K562 (cell line): ENCODE data around the gene TARM1. TPM values are rescaled to one million over a fixed set of nuclear protein-coding genes. Genes with fewer than 3 reads are reported as not detected.

Experiments
- ATAC-seq: fragments of 200-7000 bp; cut with Tn5 transposase; 3 replicates; pipeline ENCODE4 v1.9.1; 2020; ENCODE audit warnings: moderate library complexity
- BruUV-seq: library from RNA; stranded (reverse); fragments of 400-500 nt; replicated peaks from 2 replicates; lab custom pipeline; 2021; lab: Mats Ljungman, UMichigan
- CTCF ChIA-PET: fragments of 300-600 bp; formaldehyde crosslinking; extraction: SDS; loops from one replicate; lab custom pipeline; 2021; ENCODE audit warnings: low intra/inter-chr PET ratio; lab: Yijun Ruan, JAX
- POLR2A ChIA-PET: fragments of 300-600, 350-650 bp; sonication (Branson Sonifier 250); formaldehyde crosslinking; extraction: SDS; loops from one replicate; lab custom pipeline; 2021; ENCODE audit warnings: antibody characterized with exemption, inconsistent platforms; lab: Yijun Ruan, JAX
- DNase-seq, 4 experiments: peaks; one replicate each; pipeline versions ENCODE4 v3.0.0 to v3.0.0-alpha.2; 2011 to 2018; ENCODE audit warnings: low spot score in 3 of 4, mixed read lengths in 3 of 4; ENCODE audit errors: extremely low read depth in 1 of 4
- FAIRE-seq: peaks from 2 replicates; lab custom pipeline; 2011; peaks lifted over from hg19 to GRCh38; lab: Jason Lieb, UNC
- H2AFZ ChIP-seq: 2 replicates; pipeline ENCODE4 v1.6.0; 2011; ENCODE audit warnings: low read depth, low read length, control low read depth, inconsistent platforms
- H3K27ac ChIP-seq: fragments of 200-600 bp; 3 replicates; pipeline ENCODE4 v1.8.0; 2011; ENCODE audit warnings: low read depth, mild to moderate bottlenecking, control low read depth, inconsistent platforms, low read length, moderate library complexity, mixed read lengths; ENCODE audit errors: extremely low read depth
- H3K27me3 ChIP-seq, 2 experiments: fragments of 300-600 bp in 1 of 2; 2 replicates in 1 of 2; 3 replicates in 1 of 2; pipeline versions ENCODE4 v1.6.0 to v1.8.0; 2011; ENCODE audit warnings: inconsistent platforms in 2 of 2, low read length in 2 of 2, mild to moderate bottlenecking in 1 of 2, mixed read lengths in 1 of 2, moderate library complexity in 1 of 2; ENCODE audit not compliant: control insufficient read depth in 2 of 2, insufficient read depth in 2 of 2
- H3K36me3 ChIP-seq: fragments of 300-600 bp; 3 replicates; pipeline ENCODE4 v1.8.0; 2011; ENCODE audit warnings: mild to moderate bottlenecking, low read length, inconsistent platforms; ENCODE audit not compliant: control insufficient read depth, insufficient read depth
- H3K4me1 ChIP-seq, 2 experiments: fragments of 200-600 bp in 1 of 2; replicated peaks in 1 of 2; 2 replicates in 1 of 2; 3 replicates in 1 of 2; pipeline versions ENCODE4 v1.5.1 to v1.8.0; 2011; ENCODE audit warnings: inconsistent platforms in 2 of 2, low read length in 2 of 2, mild to moderate bottlenecking in 1 of 2, mixed read lengths in 1 of 2, moderate library complexity in 1 of 2; ENCODE audit not compliant: control insufficient read depth in 2 of 2, insufficient read depth in 2 of 2
- H3K4me2 ChIP-seq: 2 replicates; pipeline ENCODE4 v1.6.1; 2011; ENCODE audit warnings: low read length, control low read depth, inconsistent platforms, mixed read lengths; ENCODE audit not compliant: insufficient read depth
- H3K4me3 ChIP-seq: fragments of 200-600 bp; sonication (generic), shearing (Covaris generic); 2 replicates; pipeline ENCODE4 v1.5.1; 2016; ENCODE audit warnings: control low read depth, inconsistent platforms
- H3K79me2 ChIP-seq: fragments of 200-600 bp; 3 replicates; pipeline ENCODE4 v1.8.0; 2011; ENCODE audit warnings: low read length, inconsistent platforms; ENCODE audit not compliant: control insufficient read depth, insufficient read depth
- H3K9ac ChIP-seq, 2 experiments: 2 replicates each; pipeline versions ENCODE4 v1.6.0 to v1.6.1; 2011; ENCODE audit warnings: low read depth in 2 of 2, low read length in 2 of 2, control low read depth in 1 of 2, inconsistent platforms in 1 of 2, mild to moderate bottlenecking in 1 of 2, mixed read lengths in 1 of 2; ENCODE audit not compliant: insufficient read depth in 1 of 2
- H3K9me1 ChIP-seq: one replicate; pipeline ENCODE4 v1.6.0; 2011; ENCODE audit warnings: inconsistent platforms, mild to moderate bottlenecking, low read length, moderate library complexity; ENCODE audit not compliant: control insufficient read depth, insufficient read depth
- H3K9me3 ChIP-seq: replicated peaks from 2 replicates; pipeline ENCODE4 v1.5.1; 2011; ENCODE audit warnings: low read depth, low read length, inconsistent platforms; ENCODE audit not compliant: control insufficient read depth, insufficient read depth
- H4K20me1 ChIP-seq: replicated peaks from 2 replicates; pipeline ENCODE4 v1.6.1; 2011; ENCODE audit warnings: low read length, inconsistent platforms, mixed read lengths; ENCODE audit not compliant: control insufficient read depth, insufficient read depth
- CC2D1A ChIP-seq: fragments of 450-650 bp; IDR thresholded peaks from 2 replicates; pipeline ENCODE4 v1.6.1; 2017; ENCODE audit warnings: mild to moderate bottlenecking
- ELF4 ChIP-seq: fragments of 450-650 bp; formaldehyde crosslinking; IDR thresholded peaks from 2 replicates; pipeline ENCODE4 v1.4.0; 2022; ENCODE audit warnings: missing genetic modification characterization
- FOS ChIP-seq: IDR thresholded peaks from 3 replicates; pipeline ENCODE4 v1.6.1; 2011; ENCODE audit not compliant: insufficient read length; ENCODE audit errors: extremely low read depth
- MCM2 ChIP-seq: fragments of 450-650 bp; IDR thresholded peaks from 2 replicates; pipeline ENCODE4 v1.6.1; 2017; ENCODE audit warnings: low read depth, mild to moderate bottlenecking
- MED1 ChIP-seq: sonication (generic); formaldehyde crosslinking; IDR thresholded peaks from 2 replicates; pipeline ENCODE4 v1.8.1; 2023; ENCODE audit warnings: missing genetic modification reagents, borderline replicate concordance
- RBM25 ChIP-seq: fragments of 200-400 bp; formaldehyde crosslinking; IDR thresholded peaks from 2 replicates; pipeline ENCODE4 v1.6.1; 2018; ENCODE audit warnings: low read length, low read depth, moderate library complexity; ENCODE audit not compliant: severe bottlenecking
- SIRT6 ChIP-seq: IDR thresholded peaks from one replicate; pipeline ENCODE4 v1.6.1; 2012; ENCODE audit warnings: low read depth, mild to moderate bottlenecking, control low read depth, inconsistent platforms, low read length, moderate library complexity
- ZKSCAN3 ChIP-seq: fragments of 250-450 bp; sonication (Bioruptor Pico); IDR thresholded peaks from 2 replicates; pipeline ENCODE4 v1.4.0; 2020
- ZNF57 ChIP-seq: fragments of 450-650 bp; formaldehyde crosslinking; IDR thresholded peaks from 2 replicates; pipeline ENCODE4 v1.4.0; 2020; ENCODE audit warnings: mild to moderate bottlenecking, moderate library complexity
- ZNF764 ChIP-seq: fragments of 250-450 bp; sonication (Bioruptor Pico); IDR thresholded peaks from 2 replicates; pipeline ENCODE4 v1.4.0; 2020; ENCODE audit warnings: low read depth, mild to moderate bottlenecking, moderate library complexity
- WGBS: fragments of 100-300 bp; shearing (Covaris generic); methylation state at CpG from one replicate; pipeline ENCODE4 v1.1.6; 2016; ENCODE audit warnings: low coverage, mixed read lengths; ENCODE audit not compliant: insufficient coverage; ENCODE audit errors: missing lambda C conversion rate; 5-methylcytosine and 5-hydroxymethylcytosine counted together
- in situ Hi-C: fragments of 300-500 bp; cut with MboI; formaldehyde crosslinking; loops from 4 replicates; pipeline ENCODE4 v1.15.0; 2018; ENCODE audit warnings: inconsistent platforms, mixed read lengths
- intact Hi-C: fragments of 100-400 bp; cut with micrococcal nuclease; formaldehyde crosslinking; loops from 2 replicates; pipeline ENCODE4 v1.14.2; 2022
- polyA plus RNA-seq, 8 experiments: library from polyadenylated mRNA; depleted of rRNA in 4 of 8; stranded (reverse) in 5 of 8; unstranded in 3 of 8; fragments of >200 nt; fragmentation: Nextera tagmentation in 2 of 8; fragmentation: Illumina TruSeq in 1 of 8; extraction: Ambion mirVana in 2 of 8; extraction: Trizol in 1 of 8; gene quantifications; 2 replicates each; pipeline versions ENCODE4 v1.2.1 to v1.2.3, GENCODE V29; 2011 to 2014; ENCODE audit warnings: inconsistent platforms in 1 of 8, missing spikeins in 1 of 8
- total RNA-seq, 7 experiments: library from RNA; depleted of rRNA in 6 of 7; stranded (reverse); fragments of >200 nt in 6 of 7; fragmentation: Illumina TruSeq in 2 of 7; extraction: Trizol in 2 of 7; gene quantifications; 2 replicates each; pipeline versions ENCODE4 v1.2.1 to v1.2.3, GENCODE V29; 2011 to 2021; ENCODE audit warnings: low replicate concordance in 1 of 7
- TF ChIP-seq, protein P1 (sequence below): fragments of 250-450 bp; sonication (Bioruptor Pico); IDR thresholded peaks from 2 replicates; pipeline ENCODE4 v1.8.0; 2022; ENCODE audit warnings: moderate library complexity, mild to moderate bottlenecking, inconsistent platforms
- TF ChIP-seq, protein P2 (sequence below): fragments of 450-650 bp; IDR thresholded peaks from 2 replicates; pipeline ENCODE4 v1.6.1; 2016; ENCODE audit warnings: mild to moderate bottlenecking, moderate library complexity

Gene TARM1
- total and polyA plus RNA-seq, 9 of the 15 experiments (the other 6 are each of a cell fraction or from before 2014, with no cell fraction given): not detected

DNA sequence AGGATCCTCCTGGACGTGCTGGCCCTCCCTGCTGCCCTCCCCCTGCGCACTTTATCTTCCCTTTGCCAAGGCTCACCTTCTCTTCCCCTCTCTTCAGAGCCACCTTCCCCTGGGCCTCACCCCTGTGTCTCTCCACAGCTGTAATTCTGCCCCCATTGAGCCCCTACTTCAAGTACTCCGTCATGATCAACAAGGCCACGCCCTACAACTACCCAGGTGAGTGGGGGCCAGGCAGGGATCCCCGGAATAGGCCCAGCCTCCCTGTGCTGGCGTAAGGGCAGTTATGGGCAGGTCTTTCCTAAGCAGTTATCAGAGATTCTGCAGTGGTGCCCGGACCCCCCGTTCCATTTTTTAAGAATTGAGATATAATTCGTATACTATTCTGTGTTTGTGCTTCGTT lies 24.6 kb upstream of the TARM1 start:
- peaks cover 0 to 31% of the 10 kb centered on the region in 2 experiments; a peak in 3 of 5 replicates for H3K4me1 ChIP-seq
- no peaks in the 10 kb centered on the region for H3K27me3 ChIP-seq
- H3K27ac ChIP-seq: no peak overlapping the region
- peaks cover 3% of the 10 kb centered on the region; the same call in 1 of the 2 replicates for H4K20me1 ChIP-seq
- no peak overlapping the region for H3K4me3 ChIP-seq
- peaks cover 24% of the 10 kb centered on the region for H3K79me2 ChIP-seq
- H2AFZ ChIP-seq: no peak overlapping the region
- no peak for ATAC-seq
- ChIA-PET CTCF (no interaction called here), POLR2A (no interaction called here)
- intact Hi-C loops (no loop called here), in situ Hi-C loops (no loop called here)
- BruUV-seq: no TSS peak
- DNase-seq: peak in 2 of 4 experiments; percentile 5 to 13
- H3K9me3 ChIP-seq: no peaks in the 10 kb centered on the region
- no peaks in the 10 kb centered on the region for H3K9me1 ChIP-seq
- H3K36me3 ChIP-seq: peaks cover 63% of the 10 kb centered on the region; the same call in 2 of the 3 replicates
- 87% methylated on average over 10 of the region's 10 CpGs for WGBS
- H3K9ac ChIP-seq: no peak overlapping the region
- FAIRE-seq: no peak
- no peak overlapping the region for H3K4me2 ChIP-seq
- TF ChIP-seq MED1 (CRISPR knock-in tag) (no peak), RBM25 (no peak), ELF4 (CRISPR knock-in tag) (no peak), ZNF57 (CRISPR knock-in tag) (no peak), CC2D1A (no peak), ZKSCAN3 (CRISPR knock-in tag) (no peak), SIRT6 (no peak), ZNF764 (no peak), MCM2 (no peak), FOS (no peak)
- TF ChIP-seq, protein P1, sequence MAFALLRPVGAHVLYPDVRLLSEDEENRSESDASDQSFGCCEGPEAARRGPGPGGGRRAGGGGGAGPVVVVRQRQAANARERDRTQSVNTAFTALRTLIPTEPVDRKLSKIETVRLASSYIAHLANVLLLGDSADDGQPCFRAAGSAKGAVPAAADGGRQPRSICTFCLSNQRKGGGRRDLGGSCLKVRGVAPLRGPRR (CRISPR knock-in tag): no peak
- TF ChIP-seq, protein P2, sequence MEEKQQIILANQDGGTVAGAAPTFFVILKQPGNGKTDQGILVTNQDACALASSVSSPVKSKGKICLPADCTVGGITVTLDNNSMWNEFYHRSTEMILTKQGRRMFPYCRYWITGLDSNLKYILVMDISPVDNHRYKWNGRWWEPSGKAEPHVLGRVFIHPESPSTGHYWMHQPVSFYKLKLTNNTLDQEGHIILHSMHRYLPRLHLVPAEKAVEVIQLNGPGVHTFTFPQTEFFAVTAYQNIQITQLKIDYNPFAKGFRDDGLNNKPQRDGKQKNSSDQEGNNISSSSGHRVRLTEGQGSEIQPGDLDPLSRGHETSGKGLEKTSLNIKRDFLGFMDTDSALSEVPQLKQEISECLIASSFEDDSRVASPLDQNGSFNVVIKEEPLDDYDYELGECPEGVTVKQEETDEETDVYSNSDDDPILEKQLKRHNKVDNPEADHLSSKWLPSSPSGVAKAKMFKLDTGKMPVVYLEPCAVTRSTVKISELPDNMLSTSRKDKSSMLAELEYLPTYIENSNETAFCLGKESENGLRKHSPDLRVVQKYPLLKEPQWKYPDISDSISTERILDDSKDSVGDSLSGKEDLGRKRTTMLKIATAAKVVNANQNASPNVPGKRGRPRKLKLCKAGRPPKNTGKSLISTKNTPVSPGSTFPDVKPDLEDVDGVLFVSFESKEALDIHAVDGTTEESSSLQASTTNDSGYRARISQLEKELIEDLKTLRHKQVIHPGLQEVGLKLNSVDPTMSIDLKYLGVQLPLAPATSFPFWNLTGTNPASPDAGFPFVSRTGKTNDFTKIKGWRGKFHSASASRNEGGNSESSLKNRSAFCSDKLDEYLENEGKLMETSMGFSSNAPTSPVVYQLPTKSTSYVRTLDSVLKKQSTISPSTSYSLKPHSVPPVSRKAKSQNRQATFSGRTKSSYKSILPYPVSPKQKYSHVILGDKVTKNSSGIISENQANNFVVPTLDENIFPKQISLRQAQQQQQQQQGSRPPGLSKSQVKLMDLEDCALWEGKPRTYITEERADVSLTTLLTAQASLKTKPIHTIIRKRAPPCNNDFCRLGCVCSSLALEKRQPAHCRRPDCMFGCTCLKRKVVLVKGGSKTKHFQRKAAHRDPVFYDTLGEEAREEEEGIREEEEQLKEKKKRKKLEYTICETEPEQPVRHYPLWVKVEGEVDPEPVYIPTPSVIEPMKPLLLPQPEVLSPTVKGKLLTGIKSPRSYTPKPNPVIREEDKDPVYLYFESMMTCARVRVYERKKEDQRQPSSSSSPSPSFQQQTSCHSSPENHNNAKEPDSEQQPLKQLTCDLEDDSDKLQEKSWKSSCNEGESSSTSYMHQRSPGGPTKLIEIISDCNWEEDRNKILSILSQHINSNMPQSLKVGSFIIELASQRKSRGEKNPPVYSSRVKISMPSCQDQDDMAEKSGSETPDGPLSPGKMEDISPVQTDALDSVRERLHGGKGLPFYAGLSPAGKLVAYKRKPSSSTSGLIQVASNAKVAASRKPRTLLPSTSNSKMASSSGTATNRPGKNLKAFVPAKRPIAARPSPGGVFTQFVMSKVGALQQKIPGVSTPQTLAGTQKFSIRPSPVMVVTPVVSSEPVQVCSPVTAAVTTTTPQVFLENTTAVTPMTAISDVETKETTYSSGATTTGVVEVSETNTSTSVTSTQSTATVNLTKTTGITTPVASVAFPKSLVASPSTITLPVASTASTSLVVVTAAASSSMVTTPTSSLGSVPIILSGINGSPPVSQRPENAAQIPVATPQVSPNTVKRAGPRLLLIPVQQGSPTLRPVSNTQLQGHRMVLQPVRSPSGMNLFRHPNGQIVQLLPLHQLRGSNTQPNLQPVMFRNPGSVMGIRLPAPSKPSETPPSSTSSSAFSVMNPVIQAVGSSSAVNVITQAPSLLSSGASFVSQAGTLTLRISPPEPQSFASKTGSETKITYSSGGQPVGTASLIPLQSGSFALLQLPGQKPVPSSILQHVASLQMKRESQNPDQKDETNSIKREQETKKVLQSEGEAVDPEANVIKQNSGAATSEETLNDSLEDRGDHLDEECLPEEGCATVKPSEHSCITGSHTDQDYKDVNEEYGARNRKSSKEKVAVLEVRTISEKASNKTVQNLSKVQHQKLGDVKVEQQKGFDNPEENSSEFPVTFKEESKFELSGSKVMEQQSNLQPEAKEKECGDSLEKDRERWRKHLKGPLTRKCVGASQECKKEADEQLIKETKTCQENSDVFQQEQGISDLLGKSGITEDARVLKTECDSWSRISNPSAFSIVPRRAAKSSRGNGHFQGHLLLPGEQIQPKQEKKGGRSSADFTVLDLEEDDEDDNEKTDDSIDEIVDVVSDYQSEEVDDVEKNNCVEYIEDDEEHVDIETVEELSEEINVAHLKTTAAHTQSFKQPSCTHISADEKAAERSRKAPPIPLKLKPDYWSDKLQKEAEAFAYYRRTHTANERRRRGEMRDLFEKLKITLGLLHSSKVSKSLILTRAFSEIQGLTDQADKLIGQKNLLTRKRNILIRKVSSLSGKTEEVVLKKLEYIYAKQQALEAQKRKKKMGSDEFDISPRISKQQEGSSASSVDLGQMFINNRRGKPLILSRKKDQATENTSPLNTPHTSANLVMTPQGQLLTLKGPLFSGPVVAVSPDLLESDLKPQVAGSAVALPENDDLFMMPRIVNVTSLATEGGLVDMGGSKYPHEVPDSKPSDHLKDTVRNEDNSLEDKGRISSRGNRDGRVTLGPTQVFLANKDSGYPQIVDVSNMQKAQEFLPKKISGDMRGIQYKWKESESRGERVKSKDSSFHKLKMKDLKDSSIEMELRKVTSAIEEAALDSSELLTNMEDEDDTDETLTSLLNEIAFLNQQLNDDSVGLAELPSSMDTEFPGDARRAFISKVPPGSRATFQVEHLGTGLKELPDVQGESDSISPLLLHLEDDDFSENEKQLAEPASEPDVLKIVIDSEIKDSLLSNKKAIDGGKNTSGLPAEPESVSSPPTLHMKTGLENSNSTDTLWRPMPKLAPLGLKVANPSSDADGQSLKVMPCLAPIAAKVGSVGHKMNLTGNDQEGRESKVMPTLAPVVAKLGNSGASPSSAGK: no peak
